HFFc6 (cell line): ENCODE results near the gene RBM33. TPM values are rescaled to one million over a fixed set of nuclear protein-coding genes. Genes with fewer than 3 reads are reported as not detected.

Experiments
- DNase-seq: peaks from one replicate; pipeline ENCODE4 v3.0.0-alpha.2; 2018
- H3K27ac Mint-ChIP-seq: 2 replicates; pipeline ENCODE4 v1.8.0; 2020; ENCODE audit warnings: mild to moderate bottlenecking, mixed read lengths
- H3K27me3 Mint-ChIP-seq: 2 replicates; pipeline ENCODE4 v1.8.0; 2021; ENCODE audit warnings: mild to moderate bottlenecking, moderate library complexity, mixed read lengths; ENCODE audit not compliant: insufficient read depth
- H3K36me3 Mint-ChIP-seq: 2 replicates; pipeline ENCODE4 v1.8.0; 2021; ENCODE audit warnings: low read depth, mixed read lengths
- H3K4me1 Mint-ChIP-seq: 2 replicates; pipeline ENCODE4 v1.8.0; 2020; ENCODE audit warnings: low read depth, mixed read lengths
- H3K4me3 Mint-ChIP-seq: 2 replicates; pipeline ENCODE4 v1.8.0; 2020; ENCODE audit warnings: mild to moderate bottlenecking, moderate library complexity, mixed read lengths
- H3K9me3 Mint-ChIP-seq: 2 replicates; pipeline ENCODE4 v1.8.0; 2020; ENCODE audit warnings: mild to moderate bottlenecking, mixed read lengths
- CTCF ChIP-seq: fragments of 200-600 bp; sonication (generic); IDR thresholded peaks from 2 replicates; pipeline ENCODE4 v1.5.0; 2021; ENCODE audit warnings: antibody characterized with exemption, mild to moderate bottlenecking
- total RNA-seq, 6 experiments: library from RNA; stranded (reverse); fragmentation: NEBNext Ultra II Directional; extraction: Animal tissue kit (Norgen Biotek cat#: 25700); gene quantifications; 2 replicates in 1 of 6; 3 replicates in 5 of 6; pipeline ENCODE4 v1.2.3, GENCODE V29; 2021

RBM33 gene
- total RNA-seq, 6 experiments from 2014 or later = 31.5 to 38.9 (median 34.5) TPM

GRCh38 chr7:155752756-155753445 is 108.4 kb downstream of the RBM33 start:
- Mint-ChIP-seq H3K4me1 (peaks cover 36% of the 10 kb centered on the region), H3K27me3 (peaks cover 5% of the 10 kb centered on the region), H3K27ac (no peak overlapping the region), H3K9me3 (no peaks in the 10 kb centered on the region), H3K4me3 (no peak overlapping the region), H3K36me3 (peaks cover 13% of the 10 kb centered on the region)
- TF ChIP-seq CTCF = no peak
- no peak for DNase-seq

GRCh38 chr7:155753446-155753965 is 109.0 kb downstream of the RBM33 start:
- H3K4me1 Mint-ChIP-seq = peaks cover 36% of the 10 kb centered on the region
- H3K4me3 Mint-ChIP-seq = no peak overlapping the region
- no peak overlapping the region for H3K27ac Mint-ChIP-seq

GRCh38 chr7:155754165-155754564 is 109.7 kb downstream of the RBM33 start:
- peaks cover 36% of the 10 kb centered on the region for H3K4me1 Mint-ChIP-seq
- H3K36me3 Mint-ChIP-seq = peaks cover 13% of the 10 kb centered on the region
- no peak for TF ChIP-seq CTCF
- peaks cover 5% of the 10 kb centered on the region for H3K27me3 Mint-ChIP-seq
- H3K27ac Mint-ChIP-seq = no peak overlapping the region
- H3K4me3 Mint-ChIP-seq = no peak overlapping the region
- DNase-seq = no peak
- H3K9me3 Mint-ChIP-seq = no peaks in the 10 kb centered on the region

More at GRCh38 chr7:155753446-155753965, 109.0 kb downstream of the RBM33 start:
- TF ChIP-seq CTCF = no peak
- Mint-ChIP-seq H3K36me3 (peaks cover 13% of the 10 kb centered on the region), H3K9me3 (no peaks in the 10 kb centered on the region), H3K27me3 (peaks cover 5% of the 10 kb centered on the region)
- no peak for DNase-seq

GRCh38 chr7:155755026-155755425 is 110.6 kb downstream of the RBM33 start:
- H3K27ac Mint-ChIP-seq = no peak overlapping the region
- TF ChIP-seq CTCF = no peak
- H3K27me3 Mint-ChIP-seq = peaks cover 5% of the 10 kb centered on the region
- peaks cover 17% of the 10 kb centered on the region for H3K36me3 Mint-ChIP-seq
- no peak overlapping the region for H3K4me3 Mint-ChIP-seq
- H3K4me1 Mint-ChIP-seq = peaks cover 28% of the 10 kb centered on the region
- no peaks in the 10 kb centered on the region for H3K9me3 Mint-ChIP-seq
- DNase-seq = no peak

GRCh38 chr7:155756322-155756721 is 111.9 kb downstream of the RBM33 start:
- no peaks in the 10 kb centered on the region for H3K9me3 Mint-ChIP-seq
- no peak overlapping the region for H3K27ac Mint-ChIP-seq
- no peak for DNase-seq
- H3K4me1 Mint-ChIP-seq = peaks cover 18% of the 10 kb centered on the region
- peaks cover 17% of the 10 kb centered on the region for H3K36me3 Mint-ChIP-seq
- no peak overlapping the region for H3K4me3 Mint-ChIP-seq
- TF ChIP-seq CTCF = no peak
- H3K27me3 Mint-ChIP-seq = peaks cover 5% of the 10 kb centered on the region
